Activated naive CD8-positive, alpha-beta T cell treated with anti-CD3 and anti-CD28 coated beads, Interleukin-2, amount 50 U/mL, for 24 hours (primary cell): Measurements from ENCODE around the gene KCTD16.

Experiments used
- ATAC-seq: fragments of 150-1000 bp; cut with Tn5 transposase; one replicate; pipeline ENCODE4 v1.10.0; 2021
- DNase-seq: peaks from one replicate; pipeline ENCODE4 v3.0.0; 2021
- H3K27ac Mint-ChIP-seq: one replicate; pipeline ENCODE4 v1.8.0; 2021; ENCODE audit warnings: mild to moderate bottlenecking, mixed read lengths
- H3K27me3 Mint-ChIP-seq: one replicate; pipeline ENCODE4 v1.8.0; 2021; ENCODE audit warnings: mixed read lengths
- H3K36me3 Mint-ChIP-seq: one replicate; pipeline ENCODE4 v1.8.0; 2021; ENCODE audit warnings: low read depth, mixed read lengths
- H3K4me1 Mint-ChIP-seq: one replicate; pipeline ENCODE4 v1.8.0; 2021; ENCODE audit warnings: mixed read lengths
- H3K4me3 Mint-ChIP-seq: one replicate; pipeline ENCODE4 v1.8.0; 2021; ENCODE audit warnings: mild to moderate bottlenecking, moderate library complexity, mixed read lengths
- H3K9me3 Mint-ChIP-seq: one replicate; pipeline ENCODE4 v1.8.0; 2021; ENCODE audit warnings: mixed read lengths

Gene KCTD16

GRCh38 chr5:144427866-144428265 lies 257.2 kb downstream of the KCTD16 start:
- Mint-ChIP-seq H3K36me3 (no peaks in the 10 kb centered on the region), H3K9me3 (peaks cover 11% of the 10 kb centered on the region), H3K27me3 (no peaks in the 10 kb centered on the region), H3K27ac (no peak overlapping the region), H3K4me3 (no peak overlapping the region), H3K4me1 (no peaks in the 10 kb centered on the region)
- DNase-seq (no peak), ATAC-seq (no peak)

- Mint-ChIP-seq H3K36me3 (no peaks in the 10 kb centered on the region), H3K27ac (no peak overlapping the region), H3K9me3 (peaks cover 6% of the 10 kb centered on the region), H3K4me1 (no peaks in the 10 kb centered on the region), H3K4me3 (no peak overlapping the region), H3K27me3 (no peaks in the 10 kb centered on the region)
- DNase-seq (no peak), ATAC-seq (no peak)
Observed at GRCh38 chr5:144428326-144428725, 257.7 kb downstream of the KCTD16 start.

- Mint-ChIP-seq H3K36me3 (no peaks in the 10 kb centered on the region), H3K27ac (no peak overlapping the region), H3K4me1 (no peaks in the 10 kb centered on the region), H3K4me3 (no peak overlapping the region), H3K9me3 (peaks cover 6% of the 10 kb centered on the region), H3K27me3 (no peaks in the 10 kb centered on the region)
- no peak for DNase-seq
- no peak for ATAC-seq
Observed at GRCh38 chr5:144429405-144429804, 258.7 kb downstream of the KCTD16 start.

- Mint-ChIP-seq H3K4me1 (no peaks in the 10 kb centered on the region), H3K27me3 (no peaks in the 10 kb centered on the region), H3K4me3 (no peak overlapping the region), H3K27ac (no peak overlapping the region), H3K36me3 (no peaks in the 10 kb centered on the region), H3K9me3 (peaks cover 6% of the 10 kb centered on the region)
- DNase-seq, result no peak
- ATAC-seq, result no peak
Observed at GRCh38 chr5:144429905-144430304, 259.2 kb downstream of the KCTD16 start.

- peaks cover 6% of the 10 kb centered on the region for H3K9me3 Mint-ChIP-seq
- no peak overlapping the region for H3K4me3 Mint-ChIP-seq
- no peaks in the 10 kb centered on the region for H3K36me3 Mint-ChIP-seq
- no peak overlapping the region for H3K27ac Mint-ChIP-seq
- DNase-seq, result no peak
- no peak for ATAC-seq
- no peaks in the 10 kb centered on the region for H3K4me1 Mint-ChIP-seq
- H3K27me3 Mint-ChIP-seq, result peaks cover 3% of the 10 kb centered on the region
Observed at GRCh38 chr5:144433140-144433822, 262.6 kb downstream of the KCTD16 start.

GRCh38 chr5:144433893-144434292 lies 263.2 kb downstream of the KCTD16 start:
- DNase-seq (no peak), ATAC-seq (no peak)
- H3K27me3 Mint-ChIP-seq, result peaks cover 3% of the 10 kb centered on the region
- H3K36me3 Mint-ChIP-seq, result no peaks in the 10 kb centered on the region
- H3K4me3 Mint-ChIP-seq, result no peak overlapping the region
- no peak overlapping the region for H3K27ac Mint-ChIP-seq
- peaks cover 6% of the 10 kb centered on the region for H3K9me3 Mint-ChIP-seq
- H3K4me1 Mint-ChIP-seq, result no peaks in the 10 kb centered on the region

- H3K36me3 Mint-ChIP-seq, result no peaks in the 10 kb centered on the region
- H3K9me3 Mint-ChIP-seq, result peaks cover 10% of the 10 kb centered on the region
- no peaks in the 10 kb centered on the region for H3K4me1 Mint-ChIP-seq
- peaks cover 3% of the 10 kb centered on the region for H3K27me3 Mint-ChIP-seq
- ATAC-seq (no peak), DNase-seq (no peak)
- H3K27ac Mint-ChIP-seq, result no peak overlapping the region
- no peak overlapping the region for H3K4me3 Mint-ChIP-seq
Observed at GRCh38 chr5:144436007-144436406, 265.3 kb downstream of the KCTD16 start.

- ATAC-seq (no peak), DNase-seq (no peak)
- H3K4me1 Mint-ChIP-seq, result no peaks in the 10 kb centered on the region
- H3K27me3 Mint-ChIP-seq, result peaks cover 3% of the 10 kb centered on the region
- no peak overlapping the region for H3K27ac Mint-ChIP-seq
- no peaks in the 10 kb centered on the region for H3K36me3 Mint-ChIP-seq
- H3K4me3 Mint-ChIP-seq, result no peak overlapping the region
- peaks cover 18% of the 10 kb centered on the region for H3K9me3 Mint-ChIP-seq
Observed at GRCh38 chr5:144438237-144438636, 267.6 kb downstream of the KCTD16 start.

- DNase-seq (no peak), ATAC-seq (no peak)
- H3K27me3 Mint-ChIP-seq, result no peaks in the 10 kb centered on the region
- H3K4me3 Mint-ChIP-seq, result no peak overlapping the region
- H3K9me3 Mint-ChIP-seq, result peaks cover 14% of the 10 kb centered on the region
- no peaks in the 10 kb centered on the region for H3K4me1 Mint-ChIP-seq
- no peak overlapping the region for H3K27ac Mint-ChIP-seq
- H3K36me3 Mint-ChIP-seq, result no peaks in the 10 kb centered on the region
Observed at GRCh38 chr5:144448457-144448856, 277.8 kb downstream of the KCTD16 start.

- H3K27me3 Mint-ChIP-seq, result no peaks in the 10 kb centered on the region
- peaks cover 10% of the 10 kb centered on the region for H3K9me3 Mint-ChIP-seq
- DNase-seq (no peak), ATAC-seq (no peak)
- H3K27ac Mint-ChIP-seq, result no peak overlapping the region
- H3K4me3 Mint-ChIP-seq, result no peak overlapping the region
- H3K4me1 Mint-ChIP-seq, result no peaks in the 10 kb centered on the region
- H3K36me3 Mint-ChIP-seq, result no peaks in the 10 kb centered on the region
Observed at GRCh38 chr5:144451187-144451973, 280.7 kb downstream of the KCTD16 start.

- H3K36me3 Mint-ChIP-seq, result no peaks in the 10 kb centered on the region
- no peaks in the 10 kb centered on the region for H3K4me1 Mint-ChIP-seq
- DNase-seq, result no peak
- no peak overlapping the region for H3K27ac Mint-ChIP-seq
- no peaks in the 10 kb centered on the region for H3K27me3 Mint-ChIP-seq
- no peak for ATAC-seq
- H3K4me3 Mint-ChIP-seq, result no peak overlapping the region
- H3K9me3 Mint-ChIP-seq, result peaks cover 4% of the 10 kb centered on the region
Observed at GRCh38 chr5:144453753-144454152, 283.1 kb downstream of the KCTD16 start.

GRCh38 chr5:144457160-144457559 lies 286.5 kb downstream of the KCTD16 start:
- Mint-ChIP-seq H3K9me3 (peaks cover 8% of the 10 kb centered on the region), H3K36me3 (no peaks in the 10 kb centered on the region), H3K27ac (no peak overlapping the region), H3K4me1 (no peaks in the 10 kb centered on the region), H3K27me3 (no peaks in the 10 kb centered on the region), H3K4me3 (no peak overlapping the region)
- ATAC-seq, result no peak
- DNase-seq, result no peak

GRCh38 chr5:144458216-144458615 lies 287.5 kb downstream of the KCTD16 start:
- Mint-ChIP-seq H3K4me1 (no peaks in the 10 kb centered on the region), H3K4me3 (no peak overlapping the region)
- ATAC-seq, result no peak

GRCh38 chr5:144460600-144460999 lies 289.9 kb downstream of the KCTD16 start:
- Mint-ChIP-seq H3K27ac (no peak overlapping the region), H3K36me3 (no peaks in the 10 kb centered on the region), H3K4me1 (no peaks in the 10 kb centered on the region), H3K4me3 (no peak overlapping the region), H3K27me3 (no peaks in the 10 kb centered on the region), H3K9me3 (peaks cover 4% of the 10 kb centered on the region)
- no peak for ATAC-seq
- DNase-seq, result no peak

More at GRCh38 chr5:144458216-144458615, 287.5 kb downstream of the KCTD16 start:
- no peaks in the 10 kb centered on the region for H3K36me3 Mint-ChIP-seq
- no peak overlapping the region for H3K27ac Mint-ChIP-seq
- no peak for DNase-seq
- H3K27me3 Mint-ChIP-seq, result no peaks in the 10 kb centered on the region
- peaks cover 6% of the 10 kb centered on the region for H3K9me3 Mint-ChIP-seq

GRCh38 chr5:144462577-144462976 lies 291.9 kb downstream of the KCTD16 start:
- Mint-ChIP-seq H3K36me3 (no peaks in the 10 kb centered on the region), H3K4me3 (no peak overlapping the region), H3K4me1 (no peaks in the 10 kb centered on the region), H3K9me3 (peaks cover 4% of the 10 kb centered on the region), H3K27me3 (no peaks in the 10 kb centered on the region), H3K27ac (no peak overlapping the region)
- DNase-seq, result no peak
- no peak for ATAC-seq
